ENCODE data around the gene MTCL3.

MTCL3 gene

DNA sequence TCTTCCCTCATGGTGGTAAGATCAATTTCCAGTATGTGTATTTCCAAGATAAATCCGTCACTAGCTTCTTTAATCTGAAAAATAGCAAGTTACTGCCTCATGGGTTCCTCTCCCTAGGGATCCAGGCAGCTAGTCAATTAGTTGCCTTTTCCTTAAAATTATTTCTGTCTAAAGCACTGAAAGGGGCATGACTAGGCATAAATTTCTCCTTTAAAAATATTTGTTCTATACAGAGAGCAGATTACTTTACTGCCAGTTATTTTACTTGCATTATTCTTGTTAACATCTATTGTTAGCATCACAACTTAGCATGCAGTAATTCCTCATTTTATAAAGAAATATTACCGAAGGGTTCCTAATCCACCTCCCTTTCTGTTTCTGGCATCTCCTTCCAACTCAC is 1.4 kb downstream of the MTCL3 start:
- ATAC-seq (replicated peaks in 1 of 4) (no peak), DNase-seq (no peak)
- no peak overlapping the region for H3K27ac Mint-ChIP-seq
- peaks cover 33 to 45% (median 38%) of the 10 kb centered on the region in 3 donors for H3K4me1 Mint-ChIP-seq
- H3K27me3 Mint-ChIP-seq = peaks cover 33 to 40% of the 10 kb centered on the region in 2 donors
- ChIA-PET CTCF (interaction anchor here in 1 of 2 donors (0.8 to 1.8 kb wide), 3 partner anchors 12 to 214 kb away, joined by 3 to 5 read pairs (median 3); no protein-coding TSS in a partner anchor), POLR2A (interaction anchor here in 1 of 2 donors (0.7 kb wide), 1 partner anchor 33 kb away, joined by 3 read pairs; no protein-coding TSS in a partner anchor)
- no peaks in the 10 kb centered on the region for H3K9me3 ChIP-seq
- H3K36me3 Mint-ChIP-seq = no peaks in the 10 kb centered on the region
- no peak overlapping the region for H3K27ac ChIP-seq (ENCODE audit: low read length)
- H3K9me3 Mint-ChIP-seq = no peaks in the 10 kb centered on the region
- peaks cover 17 to 21% of the 10 kb centered on the region in 2 experiments for H3K27me3 ChIP-seq (replicated peaks in 1 of 2; ENCODE audit: control insufficient read depth in 2 of 2, extremely low read depth in 1 of 2, insufficient read depth in 2 of 2, low read length in 1 of 2)
- peaks cover 7 to 35% of the 10 kb centered on the region in 2 experiments for H3K4me1 ChIP-seq (ENCODE audit: control insufficient read depth in 1 of 2, extremely low read depth in 1 of 2, insufficient read depth in 2 of 2, low read length in 2 of 2)
- no peak overlapping the region for H3K4me3 ChIP-seq (ENCODE audit: control insufficient read depth in 1 of 2, extremely low read depth in 1 of 2, low read length in 1 of 2)
- H3K4me3 Mint-ChIP-seq = peak overlapping the region in 1 of 3 donors; percentile 60
- no CpG with 5 or more reads among the region's 2 CpGs for WGBS (ENCODE audit: insufficient coverage)
- no peaks in the 10 kb centered on the region for H3K36me3 ChIP-seq (ENCODE audit: control insufficient read depth in 2 of 2, extremely low read depth in 1 of 2, insufficient read depth in 1 of 2, low read length in 1 of 2)

DNA sequence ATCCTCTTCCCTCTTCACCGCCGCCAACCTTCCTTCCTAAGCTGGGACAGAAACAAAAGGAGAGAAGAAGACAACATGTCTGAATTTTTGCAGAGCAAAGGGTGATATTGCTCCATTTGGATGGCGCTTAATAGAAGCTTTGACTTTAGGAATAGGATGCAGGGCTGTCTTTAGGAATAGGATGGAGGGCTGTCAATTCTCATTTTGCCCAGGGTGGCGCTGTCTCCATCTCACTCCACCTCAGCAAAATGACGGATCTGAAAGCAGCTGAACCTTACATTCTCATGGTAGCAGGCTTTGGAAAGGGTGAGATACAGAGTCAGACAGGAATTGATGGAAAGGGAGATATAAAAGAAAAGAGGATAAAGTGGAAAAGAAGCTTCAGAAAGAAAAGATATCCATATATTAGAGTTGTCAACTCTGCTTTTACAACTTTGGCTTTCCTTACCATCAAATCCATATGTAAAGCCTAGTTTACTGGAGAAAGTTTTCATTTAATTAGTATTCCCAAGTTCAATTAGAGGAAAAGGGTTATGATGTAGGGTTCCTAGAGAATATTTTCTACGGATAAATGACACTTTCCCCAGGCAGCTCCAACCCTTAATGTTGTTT is 2.4 kb downstream of the MTCL3 start:
- H3K27me3 Mint-ChIP-seq = peaks cover 26 to 34% of the 10 kb centered on the region in 2 donors
- H3K4me3 ChIP-seq (ENCODE audit: control insufficient read depth in 1 of 2, extremely low read depth in 1 of 2, low read length in 1 of 2) = peak overlapping the region; percentile 48 to 56
- H3K4me1 Mint-ChIP-seq = peaks cover 33 to 45% (median 38%) of the 10 kb centered on the region in 3 donors
- ChIA-PET POLR2A (interaction anchor here in 1 of 2 donors (0.7 kb wide), 1 partner anchor 1763 kb away, joined by 3 read pairs; no protein-coding TSS in a partner anchor), CTCF (interaction anchor here (0.5 to 2.9 kb wide), 25 partner anchors 10 to 1739 kb away, joined by 3 to 22 read pairs (median 3); partner anchors contain the start of genes ECHDC1 (in 1 of the 2) and RNF146 (in 1 of the 2))
- peak overlapping the region; percentile 87 to 96 (median 88) for H3K4me3 Mint-ChIP-seq
- H3K9me3 ChIP-seq = no peaks in the 10 kb centered on the region
- no peaks in the 10 kb centered on the region for H3K9me3 Mint-ChIP-seq
- H3K4me1 ChIP-seq (ENCODE audit: control insufficient read depth in 1 of 2, extremely low read depth in 1 of 2, insufficient read depth in 2 of 2, low read length in 2 of 2) = peaks cover 7 to 35% of the 10 kb centered on the region in 2 experiments
- DNase-seq (peak in 21 of 35 experiments; percentile 11 to 68 (median 28)), ATAC-seq (replicated peaks in 1 of 4) (peak; percentile 35 to 44 (median 40))
- peaks cover 17 to 21% of the 10 kb centered on the region in 2 experiments for H3K27me3 ChIP-seq (replicated peaks in 1 of 2; ENCODE audit: control insufficient read depth in 2 of 2, extremely low read depth in 1 of 2, insufficient read depth in 2 of 2, low read length in 1 of 2)
- no peak overlapping the region for H3K27ac ChIP-seq (ENCODE audit: low read length)
- no CpG with 5 or more reads among the region's 6 CpGs for whole genome bisulfite sequencing (ENCODE audit: insufficient coverage)
- H3K36me3 ChIP-seq (ENCODE audit: control insufficient read depth in 2 of 2, extremely low read depth in 1 of 2, insufficient read depth in 1 of 2, low read length in 1 of 2) = no peaks in the 10 kb centered on the region
- peak overlapping the region; percentile 55 to 61 for H3K27ac Mint-ChIP-seq
- peaks cover 3% of the 10 kb centered on the region for H3K36me3 Mint-ChIP-seq

DNA sequence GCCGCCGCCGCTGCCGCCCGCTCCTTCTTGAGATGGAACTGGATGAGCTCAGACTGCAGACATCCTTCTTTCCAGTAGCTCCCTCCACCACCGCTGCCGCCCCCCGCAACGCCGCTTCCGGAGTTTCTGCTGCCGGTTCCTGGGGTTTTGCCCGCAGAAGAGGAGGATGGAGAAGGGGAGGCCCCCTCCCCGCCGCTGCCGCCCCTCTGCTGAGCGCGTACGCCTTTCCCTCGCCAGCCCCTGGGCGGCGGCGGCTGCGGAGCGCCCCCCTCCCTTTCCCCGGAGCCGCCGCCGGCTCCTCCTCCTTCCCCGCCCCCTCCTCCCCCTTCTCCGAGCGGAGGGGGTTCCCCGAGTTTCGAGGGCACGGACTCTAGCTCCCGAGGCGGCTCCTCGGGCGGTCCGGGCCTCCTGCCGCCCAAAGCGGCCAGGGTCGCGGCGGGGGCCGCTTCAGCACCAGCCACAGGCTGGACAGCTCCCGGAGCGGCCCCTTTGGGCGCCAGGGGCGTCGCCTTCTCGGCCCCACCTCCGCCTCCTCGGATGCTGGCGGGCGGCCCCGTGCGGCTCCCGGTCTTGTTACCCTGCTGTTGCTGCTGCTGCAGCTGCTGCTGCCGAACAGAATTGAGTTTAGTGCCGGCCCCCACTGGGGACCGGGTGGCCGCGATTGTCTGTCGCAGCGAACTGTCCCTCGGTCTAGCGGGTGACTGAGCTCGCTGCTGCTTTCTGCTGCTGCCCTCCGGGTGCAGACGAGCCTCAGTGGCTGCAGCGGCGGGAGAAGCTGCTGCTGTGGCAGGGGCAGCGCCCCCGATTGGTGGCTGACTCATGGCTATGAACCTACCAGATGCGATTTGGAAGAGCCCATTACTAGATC is 3.1 kb downstream of the MTCL3 start:
- Mint-ChIP-seq H3K27ac (peak overlapping the region; percentile 55 to 61), H3K4me1 (peaks cover 33 to 45% (median 38%) of the 10 kb centered on the region in 3 donors), H3K27me3 (peaks cover 20 to 28% of the 10 kb centered on the region in 2 donors), H3K4me3 (peak overlapping the region; percentile 87 to 96 (median 88)), H3K36me3 (peaks cover 3% of the 10 kb centered on the region), H3K9me3 (no peaks in the 10 kb centered on the region)
- ATAC-seq (replicated peaks in 1 of 4) = peak; percentile 77 to 82 (median 80)
- peaks cover 17 to 21% of the 10 kb centered on the region in 2 experiments for H3K27me3 ChIP-seq (replicated peaks in 1 of 2; ENCODE audit: control insufficient read depth in 2 of 2, extremely low read depth in 1 of 2, insufficient read depth in 2 of 2, low read length in 1 of 2)
- WGBS (ENCODE audit: insufficient coverage) = under 1% methylated on average over 52 of the region's 76 CpGs
- no peaks in the 10 kb centered on the region for H3K9me3 ChIP-seq
- peaks cover 7 to 35% of the 10 kb centered on the region in 2 experiments for H3K4me1 ChIP-seq (ENCODE audit: control insufficient read depth in 1 of 2, extremely low read depth in 1 of 2, insufficient read depth in 2 of 2, low read length in 2 of 2)
- H3K36me3 ChIP-seq (ENCODE audit: control insufficient read depth in 2 of 2, extremely low read depth in 1 of 2, insufficient read depth in 1 of 2, low read length in 1 of 2) = no peaks in the 10 kb centered on the region
- POLR2A ChIA-PET = interaction anchor here in 1 of 2 donors (0.6 to 0.7 kb wide), 4 partner anchors 20 to 1763 kb away, joined by 3 to 8 read pairs (median 4); no protein-coding TSS in a partner anchor
- peak; percentile 35 to 77 (median 61) for DNase-seq
- peak overlapping the region; percentile 48 to 56 for H3K4me3 ChIP-seq (ENCODE audit: control insufficient read depth in 1 of 2, extremely low read depth in 1 of 2, low read length in 1 of 2)
- CTCF ChIA-PET = interaction anchor here (0.5 to 2.9 kb wide), 31 partner anchors 9 to 1739 kb away, joined by 3 to 22 read pairs (median 4); partner anchors contain the start of gene RNF146 (in 1 of the 2)
- H3K27ac ChIP-seq (ENCODE audit: low read length) = no peak overlapping the region

DNA sequence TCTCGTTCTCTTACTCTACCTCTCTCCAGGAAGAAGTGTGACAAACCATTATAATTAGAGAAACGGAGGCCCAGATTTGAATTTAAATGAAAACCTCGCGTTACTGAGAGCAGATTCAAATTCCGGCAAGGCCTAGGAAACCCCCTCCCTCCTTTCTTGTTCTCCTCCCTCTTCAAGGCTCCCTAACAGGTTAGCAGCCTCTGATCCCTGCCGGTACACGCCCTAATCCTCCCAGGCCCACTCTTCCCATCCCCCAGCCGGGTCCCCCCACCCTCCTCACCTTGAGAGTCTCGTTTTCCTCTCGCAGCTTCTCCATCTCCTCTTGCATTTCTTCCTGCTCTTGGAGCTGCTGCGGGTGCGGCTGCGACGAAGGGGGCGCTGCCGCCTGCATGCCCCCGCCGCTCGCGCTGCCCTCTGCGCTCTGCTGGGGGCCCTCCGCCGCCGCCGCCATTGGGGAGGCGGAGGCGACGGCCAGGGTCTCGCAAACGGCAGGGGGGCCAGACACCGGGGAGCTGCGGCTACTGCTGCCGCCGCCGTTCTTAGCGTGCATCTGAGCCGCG is 3.8 kb downstream of the MTCL3 start:
- ChIA-PET CTCF (interaction anchor here (0.5 to 2.9 kb wide), 15 partner anchors 8 to 249 kb away, joined by 3 to 22 read pairs (median 4); partner anchors contain the start of gene RNF146 (in 1 of the 2)), POLR2A (interaction anchor here (0.6 to 0.7 kb wide), 4 partner anchors 19 to 44 kb away, joined by 3 to 8 read pairs (median 5); no protein-coding TSS in a partner anchor)
- Mint-ChIP-seq H3K9me3 (no peaks in the 10 kb centered on the region), H3K4me1 (peaks cover 33 to 45% (median 38%) of the 10 kb centered on the region in 3 donors), H3K27ac (peak overlapping the region; percentile 34 to 65), H3K4me3 (peak overlapping the region; percentile 84 to 96 (median 87)), H3K27me3 (peaks cover 20 to 26% of the 10 kb centered on the region in 2 donors), H3K36me3 (peaks cover 9% of the 10 kb centered on the region)
- WGBS (ENCODE audit: insufficient coverage) = 0% methylated on average over 36 of the region's 38 CpGs
- DNase-seq (peak in 9 of 35 experiments; percentile 1 to 56 (median 11)), ATAC-seq (replicated peaks in 1 of 4) (peak; percentile 26 to 38 (median 29))
- Histone ChIP-seq H3K4me1 (ENCODE audit: control insufficient read depth in 1 of 2, extremely low read depth in 1 of 2, insufficient read depth in 2 of 2, low read length in 2 of 2) (peaks cover 7 to 35% of the 10 kb centered on the region in 2 experiments), H3K27me3 (replicated peaks in 1 of 2; ENCODE audit: control insufficient read depth in 2 of 2, extremely low read depth in 1 of 2, insufficient read depth in 2 of 2, low read length in 1 of 2) (peaks cover 17 to 21% of the 10 kb centered on the region in 2 experiments), H3K4me3 (ENCODE audit: control insufficient read depth in 1 of 2, extremely low read depth in 1 of 2, low read length in 1 of 2) (peak overlapping the region; percentile 48 to 56), H3K9me3 (no peaks in the 10 kb centered on the region), H3K27ac (ENCODE audit: low read length) (no peak overlapping the region), H3K36me3 (ENCODE audit: control insufficient read depth in 2 of 2, extremely low read depth in 1 of 2, insufficient read depth in 1 of 2, low read length in 1 of 2) (no peaks in the 10 kb centered on the region)

DNA sequence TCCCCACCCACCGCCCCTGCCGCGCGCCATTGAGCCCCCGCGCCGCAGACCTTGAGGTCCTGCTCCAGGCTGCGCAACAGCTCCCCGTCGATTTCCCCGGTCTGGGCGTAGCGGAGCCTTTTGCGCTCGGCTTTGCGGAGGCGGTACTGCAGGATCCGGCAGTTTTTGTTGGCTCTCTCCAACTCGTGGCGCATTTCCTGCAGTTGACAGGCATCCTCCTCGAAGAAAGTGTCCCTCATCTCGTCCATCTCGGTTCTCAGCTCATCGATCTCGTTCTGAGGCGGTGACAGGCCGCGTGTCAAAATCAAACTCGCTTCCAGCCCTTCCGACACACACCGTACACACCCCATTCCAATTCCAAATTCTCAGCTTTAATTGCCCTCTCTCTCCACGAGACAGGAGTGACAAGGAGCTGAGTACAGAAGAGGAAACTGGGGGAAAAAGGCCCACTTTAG is 4.3 kb downstream of the MTCL3 start:
- ChIA-PET POLR2A (interaction anchor here (0.6 kb wide), 2 partner anchors 23 to 376 kb away, joined by 6 to 7 read pairs; no protein-coding TSS in a partner anchor), CTCF (interaction anchor here (0.7 to 2.9 kb wide), 8 partner anchors 13 to 249 kb away, joined by 3 to 22 read pairs (median 4); partner anchors contain the start of gene RNF146 (in 1 of the 2))
- peak in 34 of 35 experiments; percentile 7 to 62 (median 36) for DNase-seq
- peak; percentile 10 to 39 (median 16) for ATAC-seq (replicated peaks in 1 of 4)
- Mint-ChIP-seq H3K9me3 (no peaks in the 10 kb centered on the region), H3K27ac (peak overlapping the region; percentile 65 to 73), H3K4me1 (peaks cover 33 to 44% (median 38%) of the 10 kb centered on the region in 3 donors), H3K36me3 (peaks cover 13% of the 10 kb centered on the region), H3K27me3 (peaks cover 17 to 22% of the 10 kb centered on the region in 2 donors), H3K4me3 (peak overlapping the region; percentile 84 to 96 (median 87))
- H3K4me3 ChIP-seq (ENCODE audit: control insufficient read depth in 1 of 2, extremely low read depth in 1 of 2, low read length in 1 of 2) = peak overlapping the region; percentile 48 to 56
- H3K27ac ChIP-seq (ENCODE audit: low read length) = no peak overlapping the region
- H3K36me3 ChIP-seq (ENCODE audit: control insufficient read depth in 2 of 2, extremely low read depth in 1 of 2, insufficient read depth in 1 of 2, low read length in 1 of 2) = no peaks in the 10 kb centered on the region
- no peaks in the 10 kb centered on the region for H3K9me3 ChIP-seq
- H3K4me1 ChIP-seq (ENCODE audit: control insufficient read depth in 1 of 2, extremely low read depth in 1 of 2, insufficient read depth in 2 of 2, low read length in 2 of 2) = peaks cover 7 to 35% of the 10 kb centered on the region in 2 experiments
- WGBS (ENCODE audit: insufficient coverage) = 19% methylated on average over 31 of the region's 32 CpGs
- peaks cover 17 to 21% of the 10 kb centered on the region in 2 experiments for H3K27me3 ChIP-seq (replicated peaks in 1 of 2; ENCODE audit: control insufficient read depth in 2 of 2, extremely low read depth in 1 of 2, insufficient read depth in 2 of 2, low read length in 1 of 2)

Data from T-cell (primary cell).